Activated T-helper 9 cell treated with anti-CD3 and anti-CD28 coated beads, Interleukin-2, amount 50 U/mL, for 16 hours (primary cell): ENCODE results near the gene CTAGE9.
"Not testable (repeated sequence)": the region's sequence is repeated elsewhere in the genome, so short reads cannot be mapped to it uniquely, and the experiment has no call there.

Source experiments
- DNase-seq: peaks from one replicate; pipeline ENCODE4 v3.0.0-alpha.2; 2020; ENCODE audit warnings: low read depth

Gene CTAGE9

GRCh38 chr6:131729550-131729949 is 18.7 kb upstream of the CTAGE9 start:
- DNase-seq: no peak

DNA sequence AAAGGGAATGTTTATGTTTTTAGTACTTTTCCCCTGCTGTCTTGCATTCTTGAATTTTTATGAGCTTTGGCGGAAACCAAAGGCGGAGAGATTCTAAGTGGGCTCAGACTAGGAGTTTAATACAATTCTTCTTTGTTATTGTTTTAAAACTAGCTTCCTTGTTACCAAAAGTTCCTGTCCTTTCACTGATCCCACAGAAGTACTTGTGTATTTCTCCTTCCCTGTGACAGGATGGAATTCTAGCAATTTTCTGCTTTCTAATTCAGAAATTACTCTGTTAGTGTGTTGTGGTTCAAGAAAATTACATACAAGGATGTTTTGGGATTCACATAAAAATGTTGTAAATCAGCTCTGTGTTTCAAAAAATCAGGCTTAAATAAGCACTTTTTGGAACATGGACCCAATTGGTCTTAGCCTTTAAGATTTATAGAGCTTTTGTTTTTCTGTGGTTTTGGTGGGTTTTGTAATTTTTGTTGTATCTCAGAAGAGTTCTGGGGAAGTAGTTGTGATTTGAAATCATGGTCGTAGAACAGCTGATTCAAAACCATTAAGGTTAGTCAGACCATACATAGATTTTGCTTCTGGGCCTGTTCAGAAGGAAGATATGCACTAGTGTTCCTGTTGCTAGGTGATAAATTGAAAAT is 17.6 kb upstream of the CTAGE9 start:
- DNase-seq: no peak

DNA sequence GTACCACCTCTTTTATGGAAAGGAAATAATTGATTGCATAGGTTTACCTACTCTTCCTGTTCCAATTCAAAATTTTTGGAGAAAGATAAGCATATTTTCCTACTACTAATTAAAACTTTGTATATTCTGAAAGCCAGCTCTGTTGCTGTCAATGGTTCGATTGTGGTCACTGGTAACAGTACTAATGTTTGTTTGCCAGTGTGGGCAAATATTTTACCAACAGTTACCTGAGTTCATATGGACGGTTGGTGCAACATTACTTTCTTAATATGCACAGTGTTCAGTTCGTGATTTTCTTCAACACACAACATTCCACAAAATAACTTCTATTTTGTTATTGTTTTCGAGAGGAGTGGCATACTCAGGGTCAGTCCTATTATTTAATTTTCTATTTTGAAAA is 17.1 kb upstream of the CTAGE9 start:
- DNase-seq: no peak

DNA sequence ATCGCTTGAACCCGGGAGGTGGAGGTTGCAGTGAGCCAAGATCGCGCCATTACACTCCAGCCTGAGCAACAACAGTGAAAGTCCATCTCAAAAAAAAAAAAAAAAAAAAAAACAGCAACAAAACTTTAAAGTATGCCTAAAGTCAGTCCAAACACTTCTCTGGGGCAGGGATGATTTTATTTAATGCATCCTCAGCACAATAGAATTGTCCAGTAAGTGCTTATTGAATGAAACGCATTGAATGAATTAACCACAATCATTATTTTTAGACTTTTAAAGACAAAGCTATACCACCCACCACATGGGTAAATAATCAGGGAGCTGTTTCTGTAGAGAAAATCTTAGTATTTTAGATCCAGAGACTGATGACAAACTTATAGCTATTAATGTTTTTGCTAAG is 16.6 kb upstream of the CTAGE9 start:
- no peak for DNase-seq

GRCh38 chr6:131724114-131724513 is 13.3 kb upstream of the CTAGE9 start:
- no peak for DNase-seq

GRCh38 chr6:131721161-131721560 is 10.3 kb upstream of the CTAGE9 start:
- no peak for DNase-seq

DNA sequence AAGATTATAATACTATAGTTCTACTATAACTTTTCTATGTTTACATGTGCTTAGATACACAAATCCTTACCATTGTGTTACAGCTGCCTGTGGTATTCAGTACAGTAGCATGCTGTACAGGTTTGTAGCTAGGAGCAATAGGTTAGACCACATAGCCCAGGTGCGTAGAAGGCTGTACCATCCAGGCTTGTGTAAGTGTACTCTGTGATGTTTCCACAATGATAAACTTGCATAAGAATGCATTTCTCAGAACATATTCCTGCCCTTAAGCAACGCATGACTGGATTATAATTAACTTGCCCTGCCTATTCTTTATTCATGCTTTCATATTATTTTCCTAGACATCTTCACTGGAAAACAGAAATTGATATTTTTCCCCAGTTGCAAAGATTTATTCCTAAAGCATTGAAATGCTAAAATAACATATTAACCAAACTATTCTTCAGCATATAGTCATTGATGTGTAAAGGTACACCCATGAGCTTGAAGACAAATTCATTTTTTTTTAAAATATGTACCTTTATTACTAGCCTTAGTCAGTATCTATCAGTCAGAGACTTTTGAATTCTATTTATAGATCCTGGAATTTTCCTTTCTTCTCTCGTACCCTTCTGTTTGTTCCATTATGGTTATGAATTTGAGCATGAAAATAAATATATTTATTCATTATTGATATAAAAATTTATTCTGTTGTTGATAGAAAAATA is 7.2 kb upstream of the CTAGE9 start:
- DNase-seq: no peak

DNA sequence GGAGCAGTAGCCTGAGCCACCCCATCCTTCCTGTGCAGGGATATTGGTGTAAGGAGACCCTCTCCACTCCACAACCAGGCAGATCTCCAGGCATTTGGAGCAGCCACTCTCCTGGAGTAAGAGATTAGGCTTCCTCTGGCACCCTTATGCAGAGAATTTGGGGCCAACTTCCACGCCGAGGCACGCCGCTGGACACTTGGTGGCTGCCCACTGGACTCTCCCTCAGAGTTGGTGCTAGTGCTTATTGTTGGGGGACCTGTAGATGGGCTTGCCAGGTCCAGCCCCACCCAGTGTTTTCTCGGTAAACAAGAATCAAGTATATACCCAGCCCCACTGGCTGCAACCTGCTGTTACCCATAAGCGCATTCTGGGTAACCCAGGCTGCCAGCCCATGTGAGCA is 4.8 kb upstream of the CTAGE9 start:
- DNase-seq: not testable (repeated sequence)

GRCh38 chr6:131703905-131704304 is 6.9 kb downstream of the CTAGE9 start:
- not testable (repeated sequence) for DNase-seq

DNA sequence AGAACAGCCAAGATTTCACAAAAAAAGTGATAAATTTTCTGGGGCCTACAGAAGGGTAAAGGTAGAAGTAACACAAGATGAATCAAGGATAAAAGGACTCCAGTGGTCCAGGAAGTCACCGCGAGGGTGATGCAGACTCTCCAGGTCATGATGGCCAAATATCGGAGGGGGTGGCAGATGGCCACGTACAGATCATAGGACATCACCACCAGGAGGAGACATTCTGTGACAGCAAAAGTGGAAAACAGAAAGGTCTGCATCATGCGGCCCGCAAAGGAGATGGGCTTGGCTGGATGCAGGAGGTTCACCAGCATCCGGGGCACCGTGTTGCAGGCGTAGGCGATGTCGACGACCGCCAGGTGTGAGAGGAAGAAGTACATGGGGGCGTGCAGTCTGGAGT is 10.0 kb downstream of the CTAGE9 start:
- not testable (repeated sequence) for DNase-seq

GRCh38 chr6:131696956-131697355 is 13.9 kb downstream of the CTAGE9 start:
- DNase-seq: no peak

DNA sequence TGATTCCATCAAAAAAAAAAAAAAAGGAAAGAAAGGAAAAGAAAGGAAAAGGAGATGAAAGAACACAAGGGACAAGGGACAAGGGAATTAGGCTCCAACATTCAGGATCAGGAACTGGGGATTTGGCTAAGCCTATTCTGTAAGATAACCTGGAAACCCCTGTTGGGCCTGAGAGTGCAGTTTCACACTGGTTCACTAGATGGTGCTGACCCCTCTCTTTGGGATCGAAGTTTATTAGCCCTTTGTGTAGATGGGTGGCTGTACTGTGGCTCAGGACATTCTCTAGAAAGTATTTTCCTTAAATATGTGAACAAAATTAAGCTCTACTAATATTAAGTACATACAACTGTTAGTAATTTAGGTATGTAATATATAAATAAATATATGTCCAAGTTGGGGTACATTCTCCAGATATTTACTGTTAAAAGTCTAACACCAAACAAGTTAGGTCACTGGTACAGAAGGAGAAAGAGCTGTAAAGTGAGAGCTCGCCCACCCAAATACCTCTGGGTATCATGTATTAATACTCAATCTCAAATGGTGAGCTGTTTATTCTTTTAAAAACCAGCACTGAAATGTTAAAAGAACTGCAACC is 15.9 kb downstream of the CTAGE9 start:
- DNase-seq: no peak

DNA sequence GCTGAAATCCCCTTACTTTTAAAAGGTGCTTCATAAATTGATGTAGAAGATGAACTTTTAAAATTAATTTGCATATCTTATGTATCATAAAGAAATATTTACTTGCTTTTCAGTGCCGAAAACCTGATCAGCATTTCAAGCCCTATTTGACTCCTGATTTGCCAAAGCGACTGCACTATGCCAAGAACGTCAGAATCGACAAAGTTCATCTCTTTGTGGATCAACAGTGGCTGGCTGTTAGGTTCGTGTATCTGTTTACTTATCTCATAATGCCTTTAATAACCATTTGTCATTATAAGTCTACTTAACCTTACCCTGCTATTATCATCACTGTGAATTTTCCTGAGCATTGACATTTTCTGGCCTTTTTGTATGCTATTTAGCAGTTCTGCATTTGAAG is 17.4 kb downstream of the CTAGE9 start:
- DNase-seq: no peak

DNA sequence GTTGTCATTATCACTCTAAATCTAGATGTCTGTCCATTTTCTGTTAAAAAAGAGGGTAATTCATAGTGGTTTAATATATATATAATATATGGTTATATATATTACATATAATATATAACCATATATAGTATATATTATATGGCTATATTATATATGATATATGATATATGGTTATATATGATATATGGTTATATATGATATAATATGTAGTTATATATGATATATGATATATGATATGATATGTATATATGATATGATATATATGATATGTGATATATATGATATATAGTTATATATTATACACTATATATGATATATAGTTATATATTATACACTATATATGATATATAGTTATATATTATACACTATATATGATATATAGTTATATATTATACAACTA is 18.2 kb downstream of the CTAGE9 start:
- no peak for DNase-seq

GRCh38 chr6:131692031-131692430 is 18.8 kb downstream of the CTAGE9 start:
- no peak for DNase-seq

DNA sequence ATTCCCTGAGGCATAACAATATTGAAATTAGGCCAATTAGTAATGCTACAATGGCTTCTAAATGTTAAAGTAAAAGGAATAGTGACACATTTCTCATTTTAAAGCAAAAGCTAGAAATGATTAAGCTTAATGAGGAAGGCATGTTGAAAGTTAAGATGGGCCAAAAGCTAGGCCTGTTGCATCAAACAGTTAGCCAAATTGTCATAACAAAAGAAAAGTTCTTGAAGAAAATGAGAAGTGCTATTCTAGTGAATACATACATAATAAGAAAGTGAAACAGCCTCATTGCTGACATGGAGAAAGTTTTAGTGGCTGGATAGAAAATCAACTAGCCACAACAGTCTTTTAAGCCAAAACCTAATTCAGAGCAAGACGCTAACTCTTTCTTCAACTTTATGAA is 22.5 kb downstream of the CTAGE9 start:
- DNase-seq: no peak

DNA sequence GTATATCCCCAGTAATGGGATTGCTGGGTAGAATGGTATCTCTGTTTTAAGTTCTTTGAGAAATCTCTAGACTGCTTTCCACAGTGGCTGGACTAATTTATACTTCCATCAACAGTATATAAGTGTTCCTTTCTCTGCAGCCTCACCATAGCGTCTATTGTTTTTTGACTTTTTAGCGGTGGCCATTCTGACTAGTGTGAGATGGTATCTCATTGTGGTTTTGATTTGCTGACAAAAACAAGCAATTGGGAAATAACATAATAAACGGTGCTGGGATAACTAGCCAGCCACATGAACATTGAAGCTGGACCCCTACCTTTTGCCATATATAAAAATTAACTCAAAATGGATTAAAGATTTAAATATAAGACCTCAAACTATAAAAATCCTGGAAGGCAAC is 23.8 kb downstream of the CTAGE9 start:
- no peak for DNase-seq

GRCh38 chr6:131685266-131685780 is 25.5 kb downstream of the CTAGE9 start:
- DNase-seq: no peak

DNA sequence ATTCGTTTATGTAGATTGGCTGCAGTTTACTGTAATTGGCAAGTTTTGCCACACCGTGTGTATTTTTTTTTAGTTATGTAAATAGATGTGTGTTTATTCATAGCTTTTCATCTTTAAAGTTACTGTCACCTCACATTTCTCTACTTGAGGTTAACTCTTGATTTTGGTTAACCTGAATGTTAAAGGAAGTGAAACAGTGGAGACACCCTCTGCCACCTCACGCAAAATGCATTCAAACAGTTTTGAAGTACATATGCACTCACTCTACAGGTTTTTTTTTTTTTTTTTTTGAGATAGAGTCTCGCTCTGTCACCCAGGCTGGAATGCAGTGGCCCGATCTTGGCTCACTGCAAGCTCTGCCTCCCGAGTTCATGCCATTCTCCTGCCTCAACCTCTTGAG is 27.3 kb downstream of the CTAGE9 start:
- no peak for DNase-seq

DNA sequence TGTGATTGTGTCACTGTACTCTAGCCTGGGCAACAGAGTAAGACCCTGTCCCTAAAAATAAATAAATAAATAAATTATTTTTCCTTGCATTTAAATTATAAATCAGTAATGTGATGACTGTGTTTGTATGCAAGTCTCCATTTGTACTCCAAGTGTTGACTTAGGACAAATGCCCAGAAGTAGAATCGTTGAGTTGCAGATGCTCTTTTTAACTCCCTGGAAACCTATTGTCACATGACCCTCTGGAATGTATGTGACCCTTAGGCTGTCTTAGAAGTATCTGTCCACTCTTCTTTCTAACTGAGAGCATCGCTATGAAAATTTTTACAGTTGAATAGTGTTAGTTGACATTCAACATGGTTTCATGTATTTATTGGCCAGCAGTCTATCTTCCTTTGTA is 28.4 kb downstream of the CTAGE9 start:
- DNase-seq: no peak

DNA sequence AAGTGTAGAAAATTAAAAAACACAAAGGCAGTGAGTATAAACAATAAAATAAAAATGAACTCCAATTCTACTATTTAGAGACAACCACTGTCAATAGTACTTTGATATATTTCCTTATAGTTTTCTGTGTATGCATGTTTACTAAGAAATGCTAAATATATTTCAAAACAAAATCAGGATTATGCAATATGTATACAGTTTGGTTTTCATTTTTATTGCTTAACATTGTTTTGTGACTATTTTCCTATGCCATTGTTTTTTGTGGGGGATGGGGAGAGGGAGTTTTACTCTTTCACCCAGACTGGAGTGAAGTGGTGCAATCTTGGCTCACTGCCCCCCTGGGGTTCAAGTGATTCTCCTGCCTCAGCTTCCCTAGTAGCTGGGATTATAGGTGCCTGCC is 29.2 kb downstream of the CTAGE9 start:
- DNase-seq: no peak

- DNase-seq: no peak
These were observed 29.9 kb downstream of the CTAGE9 start for GRCh38 chr6:131680868-131681267.

GRCh38 chr6:131678442-131678841 is 32.4 kb downstream of the CTAGE9 start:
- DNase-seq: no peak
